A673 (cell line): ENCODE results near the gene MTHFD1. TPM values are rescaled to one million over a fixed set of nuclear protein-coding genes. Genes with fewer than 3 reads are reported as not detected.

ENCODE experiments used
- BruUV-seq: library from RNA; stranded (reverse); fragments of 400-500 nt; replicated peaks from 2 replicates; lab custom pipeline; 2021; lab: Mats Ljungman, UMichigan
- CTCF ChIA-PET: fragments of 300-600 bp; sonication (Branson Sonifier 250); formaldehyde crosslinking; loops from one replicate; lab custom pipeline; 2022; ENCODE audit warnings: antibody characterized with exemption; lab: Charles Lee
- POLR2A ChIA-PET: fragments of 300-600 bp; sonication (Branson Sonifier 250); formaldehyde crosslinking; loops from one replicate; lab custom pipeline; 2022; ENCODE audit warnings: antibody characterized with exemption; ENCODE audit not compliant: low non-redundant PET; lab: Charles Lee
- DNase-seq: peaks from one replicate; pipeline ENCODE4 v3.0.0-alpha.2; 2015; ENCODE audit warnings: low spot score
- H3K27ac ChIP-seq: fragments of 200-600 bp; sonication (generic); 2 replicates; pipeline ENCODE4 v1.5.1; 2016; ENCODE audit warnings: mixed run types, low read depth, mild to moderate bottlenecking, mixed read lengths, antibody characterized with exemption, low read length; ENCODE audit not compliant: poor library complexity, severe bottlenecking
- H3K27me3 ChIP-seq: fragments of 200-600 bp; sonication (generic); replicated peaks from 2 replicates; pipeline ENCODE4 v1.6.1; 2017; ENCODE audit warnings: mixed run types, low read depth, mild to moderate bottlenecking, mixed read lengths, antibody characterized with exemption, low read length; ENCODE audit not compliant: insufficient read depth, poor library complexity
- H3K36me3 ChIP-seq: fragments of 200-600 bp; sonication (generic); 2 replicates; pipeline ENCODE4 v1.6.1; 2016; ENCODE audit warnings: mixed run types, mild to moderate bottlenecking, mixed read lengths, antibody characterized with exemption, low read length; ENCODE audit not compliant: insufficient read depth, poor library complexity, severe bottlenecking
- H3K4me1 ChIP-seq: fragments of 200-600 bp; sonication (generic); 2 replicates; pipeline ENCODE4 v1.6.1; 2017; ENCODE audit warnings: mixed run types, mild to moderate bottlenecking, mixed read lengths, antibody characterized with exemption, low read length; ENCODE audit not compliant: insufficient read depth, poor library complexity, severe bottlenecking
- H3K4me3 ChIP-seq: fragments of 200-600 bp; sonication (generic); 2 replicates; pipeline ENCODE4 v1.5.1; 2016; ENCODE audit warnings: low read depth, mixed run types, mild to moderate bottlenecking, mixed read lengths, low read length; ENCODE audit not compliant: poor library complexity, severe bottlenecking
- H3K9me3 ChIP-seq: fragments of 200-600 bp; sonication (generic); 2 replicates; pipeline ENCODE4 v1.6.1; 2016; ENCODE audit warnings: mixed run types, low read depth, mild to moderate bottlenecking, mixed read lengths, antibody characterized with exemption, low read length; ENCODE audit not compliant: poor library complexity, severe bottlenecking
- CTCF ChIP-seq: fragments of 300-800, 200-600 bp; sonication (generic); conservative IDR thresholded peaks from 2 replicates; pipeline ENCODE4 v1.5.1; 2017; ENCODE audit warnings: low read depth, mild to moderate bottlenecking, antibody characterized with exemption, low read length, moderate library complexity, mixed read lengths
- EZH2 ChIP-seq: fragments of 200-600 bp; sonication (generic); IDR thresholded peaks from 2 replicates; pipeline ENCODE4 v1.6.1; 2017; ENCODE audit warnings: borderline replicate concordance, low read depth, mild to moderate bottlenecking, mixed read lengths, antibody characterized with exemption, low read length; ENCODE audit not compliant: poor library complexity, severe bottlenecking
- intact Hi-C: fragments of 100-400 bp; cut with micrococcal nuclease; formaldehyde crosslinking; loops from one replicate; pipeline ENCODE4 v1.10.0; 2022; ENCODE audit not compliant: unreplicated experiment
- total RNA-seq: library from RNA; stranded (reverse); gene quantifications from 2 replicates; pipeline ENCODE4 v1.2.3, GENCODE V29; 2021

Gene MTHFD1
- total RNA-seq, 1 experiment from 2014 or later = 293 TPM

GRCh38 chr14:64496764-64497163 lies 108.6 kb downstream of the MTHFD1 start:
- no peaks in the 10 kb centered on the region for H3K27me3 ChIP-seq
- no peak overlapping the region for H3K4me3 ChIP-seq
- H3K9me3 ChIP-seq = no peaks in the 10 kb centered on the region
- H3K4me1 ChIP-seq = peaks cover 7% of the 10 kb centered on the region
- peaks cover 8% of the 10 kb centered on the region for H3K36me3 ChIP-seq
- TF ChIP-seq CTCF (no peak), EZH2 (no peak)
- POLR2A ChIA-PET = no interaction called here
- CTCF ChIA-PET = no interaction called here
- DNase-seq = no peak
- H3K27ac ChIP-seq = no peak overlapping the region
- BruUV-seq = no TSS peak
- intact Hi-C loops = no loop called here

GRCh38 chr14:64500088-64500487 lies 111.9 kb downstream of the MTHFD1 start:
- Histone ChIP-seq H3K27me3 (no peaks in the 10 kb centered on the region), H3K4me1 (peaks cover 16% of the 10 kb centered on the region), H3K36me3 (peaks cover 8% of the 10 kb centered on the region), H3K27ac (no peak overlapping the region), H3K4me3 (no peak overlapping the region), H3K9me3 (no peaks in the 10 kb centered on the region)
- intact Hi-C loops = no loop called here
- CTCF ChIA-PET = no interaction called here
- BruUV-seq = no TSS peak
- no peak for TF ChIP-seq EZH2
- TF ChIP-seq CTCF = no peak
- DNase-seq = no peak
- POLR2A ChIA-PET = no interaction called here

- H3K9me3 ChIP-seq = no peaks in the 10 kb centered on the region
- peak overlapping the region; percentile 87 for H3K4me3 ChIP-seq
- H3K4me1 ChIP-seq = peaks cover 20% of the 10 kb centered on the region
- no peak for TF ChIP-seq EZH2
- TF ChIP-seq CTCF = no peak
- CTCF ChIA-PET = interaction anchor here (1.1 kb wide), 1 partner anchor 9 kb away, joined by 3 read pairs; no protein-coding TSS in a partner anchor
- H3K27ac ChIP-seq = peak overlapping the region; percentile 100
- peaks cover 8% of the 10 kb centered on the region for H3K36me3 ChIP-seq
- POLR2A ChIA-PET = interaction anchor here (0.6 kb wide), 1 partner anchor 44 kb away, joined by 4 read pairs; no protein-coding TSS in a partner anchor
- no peak for DNase-seq
- H3K27me3 ChIP-seq = no peaks in the 10 kb centered on the region
- BruUV-seq = TSS peak; percentile 32
- intact Hi-C loops = no loop called here
These were observed 113.4 kb downstream of the MTHFD1 start for GRCh38 chr14:64501411-64502171.
